ENCODE measurements around the gene OGDH.

- TF ChIP-seq, protein P1, sequence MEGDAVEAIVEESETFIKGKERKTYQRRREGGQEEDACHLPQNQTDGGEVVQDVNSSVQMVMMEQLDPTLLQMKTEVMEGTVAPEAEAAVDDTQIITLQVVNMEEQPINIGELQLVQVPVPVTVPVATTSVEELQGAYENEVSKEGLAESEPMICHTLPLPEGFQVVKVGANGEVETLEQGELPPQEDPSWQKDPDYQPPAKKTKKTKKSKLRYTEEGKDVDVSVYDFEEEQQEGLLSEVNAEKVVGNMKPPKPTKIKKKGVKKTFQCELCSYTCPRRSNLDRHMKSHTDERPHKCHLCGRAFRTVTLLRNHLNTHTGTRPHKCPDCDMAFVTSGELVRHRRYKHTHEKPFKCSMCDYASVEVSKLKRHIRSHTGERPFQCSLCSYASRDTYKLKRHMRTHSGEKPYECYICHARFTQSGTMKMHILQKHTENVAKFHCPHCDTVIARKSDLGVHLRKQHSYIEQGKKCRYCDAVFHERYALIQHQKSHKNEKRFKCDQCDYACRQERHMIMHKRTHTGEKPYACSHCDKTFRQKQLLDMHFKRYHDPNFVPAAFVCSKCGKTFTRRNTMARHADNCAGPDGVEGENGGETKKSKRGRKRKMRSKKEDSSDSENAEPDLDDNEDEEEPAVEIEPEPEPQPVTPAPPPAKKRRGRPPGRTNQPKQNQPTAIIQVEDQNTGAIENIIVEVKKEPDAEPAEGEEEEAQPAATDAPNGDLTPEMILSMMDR (IDR thresholded peaks at IDR 0.05) = no peak
- no peak for TF ChIP-seq POLR2A (IDR thresholded peaks at IDR 0.05)
Observed at GRCh38 chr7:44696728-44697127, 90.3 kb downstream of the OGDH start.
